ENCODE results near the gene GRIN2C.
"Not testable (repeated sequence)": the region's sequence is repeated elsewhere in the genome, so short reads cannot be mapped to it uniquely, and the experiment has no call there.

Gene GRIN2C

GRCh38 chr17:74873874-74874614 lies 14.4 kb upstream of the GRIN2C start:
- DNase-seq: no peak
- ATAC-seq (replicated peaks): no peak
- peak overlapping the region; percentile 87 for H3K4me3 Mint-ChIP-seq
- H3K9me3 Mint-ChIP-seq: no peaks in the 10 kb centered on the region
- no peaks in the 10 kb centered on the region for H3K36me3 Mint-ChIP-seq
- peak overlapping the region; percentile 95 for H3K27ac Mint-ChIP-seq
- H3K27me3 Mint-ChIP-seq: peaks cover under 1 to 5% of the 10 kb centered on the region in 2 donors
- peaks cover 14 to 27% of the 10 kb centered on the region in 2 donors for H3K4me1 Mint-ChIP-seq

- peak; percentile 92 to 94 for ATAC-seq (replicated peaks)
- Mint-ChIP-seq H3K9me3 (no peaks in the 10 kb centered on the region), H3K4me3 (peak overlapping the region; percentile 87), H3K4me1 (peaks cover 14 to 27% of the 10 kb centered on the region in 2 donors), H3K27me3 (peaks cover 0 to 5% of the 10 kb centered on the region in 2 donors), H3K36me3 (no peaks in the 10 kb centered on the region), H3K27ac (peak overlapping the region; percentile 95)
- DNase-seq: peak; percentile 99
Observed at GRCh38 chr17:74873037-74873873, 13.6 kb upstream of the GRIN2C start.

GRCh38 chr17:74872313-74873036 lies 12.8 kb upstream of the GRIN2C start, which contains the start of gene FDXR:
FDXR (minus strand) TSS chr17:74872994; CDS start chr17:74872944, 50 bp downstream.
- H3K4me1 Mint-ChIP-seq: peaks cover 14 to 27% of the 10 kb centered on the region in 2 donors
- ATAC-seq (replicated peaks) (peak; percentile 25 to 30), DNase-seq (no peak)
- H3K27me3 Mint-ChIP-seq: peaks cover 0 to 2% of the 10 kb centered on the region in 2 donors
- no peaks in the 10 kb centered on the region for H3K9me3 Mint-ChIP-seq
- H3K27ac Mint-ChIP-seq: peak within 1 kb of the TSS; percentile 95
- no peaks in the 10 kb centered on the region for H3K36me3 Mint-ChIP-seq
- H3K4me3 Mint-ChIP-seq: peak within 1 kb of the TSS; percentile 87

GRCh38 chr17:74871356-74872076 lies 11.8 kb upstream of the GRIN2C start:
- Mint-ChIP-seq H3K36me3 (peaks cover 0 to 2% of the 10 kb centered on the region in 2 donors), H3K4me3 (peak overlapping the region; percentile 22 to 87), H3K9me3 (no peaks in the 10 kb centered on the region), H3K4me1 (peaks cover 14 to 27% of the 10 kb centered on the region in 2 donors), H3K27ac (no peak overlapping the region), H3K27me3 (no peaks in the 10 kb centered on the region)
- ATAC-seq (replicated peaks): no peak
- DNase-seq: no peak

GRCh38 chr17:74870512-74870911 lies 10.8 kb upstream of the GRIN2C start:
- H3K27ac Mint-ChIP-seq: no peak overlapping the region
- H3K36me3 Mint-ChIP-seq: peaks cover 0 to 2% of the 10 kb centered on the region in 2 donors
- ATAC-seq (replicated peaks) (no peak), DNase-seq (no peak)
- no peaks in the 10 kb centered on the region for H3K9me3 Mint-ChIP-seq
- peaks cover 18 to 27% of the 10 kb centered on the region in 2 donors for H3K4me1 Mint-ChIP-seq
- no peak overlapping the region for H3K4me3 Mint-ChIP-seq
- H3K27me3 Mint-ChIP-seq: no peaks in the 10 kb centered on the region

GRCh38 chr17:74870028-74870427 lies 10.3 kb upstream of the GRIN2C start:
- DNase-seq; H3K36me3 Mint-ChIP-seq; ATAC-seq (replicated peaks); H3K4me3 Mint-ChIP-seq; H3K27ac Mint-ChIP-seq; H3K9me3 Mint-ChIP-seq; H3K27me3 Mint-ChIP-seq: not testable (repeated sequence)
- H3K4me1 Mint-ChIP-seq: peaks cover 20 to 29% of the 10 kb centered on the region in 2 donors

- H3K27ac Mint-ChIP-seq: peak overlapping the region; percentile 27
- DNase-seq (no peak), ATAC-seq (replicated peaks) (no peak)
- peaks cover 5 to 8% of the 10 kb centered on the region in 2 donors for H3K36me3 Mint-ChIP-seq
- no peak overlapping the region for H3K4me3 Mint-ChIP-seq
- H3K9me3 Mint-ChIP-seq: no peaks in the 10 kb centered on the region
- peaks cover 0 to 5% of the 10 kb centered on the region in 2 donors for H3K27me3 Mint-ChIP-seq
- H3K4me1 Mint-ChIP-seq: peaks cover 21 to 32% of the 10 kb centered on the region in 2 donors
Observed at GRCh38 chr17:74868908-74869255, 9.2 kb upstream of the GRIN2C start.

GRCh38 chr17:74868251-74868907 lies 8.7 kb upstream of the GRIN2C start:
- Mint-ChIP-seq H3K4me1 (peaks cover 19 to 29% of the 10 kb centered on the region in 2 donors), H3K9me3 (no peaks in the 10 kb centered on the region), H3K36me3 (peaks cover 5 to 8% of the 10 kb centered on the region in 2 donors), H3K4me3 (no peak overlapping the region), H3K27me3 (peaks cover 0 to 10% of the 10 kb centered on the region in 2 donors), H3K27ac (no peak overlapping the region)
- ATAC-seq (replicated peaks): no peak
- DNase-seq: no peak

- DNase-seq (no peak), ATAC-seq (replicated peaks) (no peak)
- H3K27ac Mint-ChIP-seq: no peak overlapping the region
- H3K4me3 Mint-ChIP-seq: no peak overlapping the region
- peaks cover 19 to 25% of the 10 kb centered on the region in 2 donors for H3K4me1 Mint-ChIP-seq
- peaks cover 14 to 28% of the 10 kb centered on the region in 2 donors for H3K27me3 Mint-ChIP-seq
- no peaks in the 10 kb centered on the region for H3K9me3 Mint-ChIP-seq
- peaks cover 5 to 8% of the 10 kb centered on the region in 2 donors for H3K36me3 Mint-ChIP-seq
Observed at GRCh38 chr17:74866198-74866835, 6.6 kb upstream of the GRIN2C start.

- peaks cover 20 to 28% of the 10 kb centered on the region in 2 donors for H3K4me1 Mint-ChIP-seq
- H3K27ac Mint-ChIP-seq: no peak overlapping the region
- H3K9me3 Mint-ChIP-seq: no peaks in the 10 kb centered on the region
- DNase-seq (no peak), ATAC-seq (replicated peaks) (no peak)
- peaks cover 19 to 34% of the 10 kb centered on the region in 2 donors for H3K27me3 Mint-ChIP-seq
- peaks cover 5 to 8% of the 10 kb centered on the region in 2 donors for H3K36me3 Mint-ChIP-seq
- H3K4me3 Mint-ChIP-seq: no peak overlapping the region
Observed at GRCh38 chr17:74865504-74866197, 6.0 kb upstream of the GRIN2C start.

GRCh38 chr17:74864866-74865395 lies 5.2 kb upstream of the GRIN2C start:
- Mint-ChIP-seq H3K36me3 (peaks cover 5 to 8% of the 10 kb centered on the region in 2 donors), H3K27ac (peak overlapping the region; percentile 31), H3K27me3 (peaks cover 25 to 41% of the 10 kb centered on the region in 2 donors), H3K4me3 (no peak overlapping the region), H3K9me3 (no peaks in the 10 kb centered on the region), H3K4me1 (peaks cover 23 to 35% of the 10 kb centered on the region in 2 donors)
- DNase-seq (peak; percentile 59), ATAC-seq (replicated peaks) (peak; percentile 57 to 64)

GRCh38 chr17:74864297-74864865 lies 4.7 kb upstream of the GRIN2C start:
- no peak for ATAC-seq (replicated peaks)
- no peaks in the 10 kb centered on the region for H3K9me3 Mint-ChIP-seq
- peaks cover 27 to 43% of the 10 kb centered on the region in 2 donors for H3K27me3 Mint-ChIP-seq
- no peak overlapping the region for H3K27ac Mint-ChIP-seq
- peaks cover 5 to 8% of the 10 kb centered on the region in 2 donors for H3K36me3 Mint-ChIP-seq
- no peak overlapping the region for H3K4me3 Mint-ChIP-seq
- H3K4me1 Mint-ChIP-seq: peaks cover 23 to 31% of the 10 kb centered on the region in 2 donors
- no peak for DNase-seq
